Testis (tissue), 3 donors: ENCODE results near the gene UNC13D. TPM values are rescaled to one million over a fixed set of nuclear protein-coding genes. Genes with fewer than 3 reads are reported as not detected.
A peak's percentile ranks its signal among the peaks of the same experiment; 100 is the strongest.
"Not testable (repeated sequence)": the region's sequence is repeated elsewhere in the genome, so short reads cannot be mapped to it uniquely, and the experiment has no call there.

ENCODE experiments used
- DNase-seq: peaks from one replicate; pipeline ENCODE4 v3.0.0-alpha.2; 2019
- H3K27ac ChIP-seq, 2 donors: fragments of 200-600 bp; sonication (generic); one replicate each; pipeline ENCODE4 v1.5.1; 2019
- H3K27me3 ChIP-seq: fragments of 200-600 bp; sonication (generic); one replicate; pipeline ENCODE4 v1.5.1; 2019
- H3K36me3 ChIP-seq: fragments of 200-600 bp; sonication (generic); one replicate; pipeline ENCODE4 v1.5.1; 2017; ENCODE audit warnings: low read depth; ENCODE audit errors: missing control alignments
- H3K4me1 ChIP-seq: fragments of 200-600 bp; sonication (generic); one replicate; pipeline ENCODE4 v1.5.1; 2019
- H3K4me3 ChIP-seq, 2 donors: fragments of 200-600 bp; sonication (generic); one replicate each; pipeline ENCODE4 v1.5.1; 2017 to 2019
- H3K9me3 ChIP-seq: fragments of 200-600 bp; sonication (generic); one replicate; pipeline ENCODE4 v1.5.1; 2017
- POLR2A ChIP-seq: fragments of 450-650 bp; IDR thresholded peaks from one replicate; pipeline ENCODE4 v1.6.1; 2017; ENCODE audit warnings: antibody characterized with exemption, mild to moderate bottlenecking, moderate library complexity
- WGBS, 2 donors: methylation state at CpG; one replicate each; pipeline ENCODE4 v1.1.5; 2018; 5-methylcytosine and 5-hydroxymethylcytosine counted together
- intact Hi-C: fragments of 100-400 bp; cut with DNase I; formaldehyde crosslinking; loops from one replicate; pipeline ENCODE4 v1.15.1; 2023; ENCODE audit warnings: low total_unique reads
- polyA plus RNA-seq: library from polyadenylated mRNA; stranded (reverse); fragments of 350-450 nt; fragmentation: Illumina TruSeq; extraction: RNeasy Lipid Tissue Mini Kit (QIAGEN cat#74804); gene quantifications from one replicate; pipeline ENCODE4 v1.2.3, GENCODE V29; 2014; ENCODE audit warnings: low read depth, low replicate concordance; ENCODE audit not compliant: insufficient read depth
- total RNA-seq, 2 donors: library from RNA; depleted of rRNA; stranded (reverse); fragments of >200 nt; gene quantifications; one replicate each; pipeline ENCODE4 v1.2.3, GENCODE V29; 2016
- TF ChIP-seq, protein P1 (sequence below), 3 experiments: fragments of 450-650 bp in 2 of 3; fragments of 200-600 bp in 1 of 3; sonication (generic) in 1 of 3; IDR thresholded peaks; one replicate each; pipeline ENCODE4 v1.5.1; 2016 to 2019; ENCODE audit warnings: antibody characterized with exemption in 3 of 3, mild to moderate bottlenecking in 2 of 3, moderate library complexity in 1 of 3

UNC13D gene
- total and polyA plus RNA-seq, 3 donors from 2014 or later, result 10.2 to 20.4 (median 15.0) TPM

DNA sequence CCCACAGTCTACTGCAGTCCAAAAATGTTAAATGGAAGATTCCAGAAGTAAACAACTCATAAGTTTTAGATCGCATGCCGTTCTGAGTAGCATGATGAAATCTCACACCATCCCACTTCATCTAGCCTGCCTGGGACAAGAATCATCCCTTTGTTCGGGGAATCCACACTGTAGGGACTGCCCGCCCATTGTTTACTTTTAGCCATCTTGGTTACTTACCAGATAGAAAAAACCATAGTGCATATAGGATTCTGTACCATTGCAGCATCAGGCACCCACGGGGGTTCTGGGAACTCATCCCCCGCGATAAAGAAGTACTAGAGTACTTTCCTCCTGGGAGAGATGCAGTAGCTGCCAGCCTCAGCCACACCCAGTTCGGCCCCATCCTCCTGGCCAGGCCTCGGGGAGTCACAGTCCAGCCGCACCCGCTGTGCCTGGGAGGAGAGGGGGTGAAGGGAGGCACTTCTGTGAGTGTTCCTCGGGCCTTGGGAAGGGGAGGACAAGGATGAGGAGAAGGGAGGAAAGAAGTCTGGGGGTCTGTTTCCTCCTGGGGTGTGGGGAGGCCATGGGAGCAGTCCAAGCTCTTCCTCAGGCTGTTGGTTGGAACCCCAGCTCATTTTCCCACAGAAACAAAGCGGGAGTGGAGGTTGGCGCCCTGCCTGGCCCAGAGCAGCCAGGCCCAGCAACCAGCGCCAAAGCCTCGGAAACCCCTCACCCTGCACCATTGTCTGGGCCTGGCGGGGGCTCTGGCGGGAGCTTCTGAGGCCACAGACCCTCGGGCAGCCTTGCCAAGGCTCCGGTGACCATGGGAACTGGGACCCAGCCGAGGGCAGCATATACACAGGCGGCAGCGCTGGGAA lies 25.3 kb upstream of the UNC13D start:
- Histone ChIP-seq H3K4me3 (no peak overlapping the region), H3K36me3 (no peaks in the 10 kb centered on the region), H3K27ac (peak overlapping the region; percentile 73 to 90), H3K9me3 (no peaks in the 10 kb centered on the region), H3K27me3 (no peaks in the 10 kb centered on the region), H3K4me1 (peaks cover 59% of the 10 kb centered on the region)
- no peak for TF ChIP-seq POLR2A
- TF ChIP-seq, protein P1, sequence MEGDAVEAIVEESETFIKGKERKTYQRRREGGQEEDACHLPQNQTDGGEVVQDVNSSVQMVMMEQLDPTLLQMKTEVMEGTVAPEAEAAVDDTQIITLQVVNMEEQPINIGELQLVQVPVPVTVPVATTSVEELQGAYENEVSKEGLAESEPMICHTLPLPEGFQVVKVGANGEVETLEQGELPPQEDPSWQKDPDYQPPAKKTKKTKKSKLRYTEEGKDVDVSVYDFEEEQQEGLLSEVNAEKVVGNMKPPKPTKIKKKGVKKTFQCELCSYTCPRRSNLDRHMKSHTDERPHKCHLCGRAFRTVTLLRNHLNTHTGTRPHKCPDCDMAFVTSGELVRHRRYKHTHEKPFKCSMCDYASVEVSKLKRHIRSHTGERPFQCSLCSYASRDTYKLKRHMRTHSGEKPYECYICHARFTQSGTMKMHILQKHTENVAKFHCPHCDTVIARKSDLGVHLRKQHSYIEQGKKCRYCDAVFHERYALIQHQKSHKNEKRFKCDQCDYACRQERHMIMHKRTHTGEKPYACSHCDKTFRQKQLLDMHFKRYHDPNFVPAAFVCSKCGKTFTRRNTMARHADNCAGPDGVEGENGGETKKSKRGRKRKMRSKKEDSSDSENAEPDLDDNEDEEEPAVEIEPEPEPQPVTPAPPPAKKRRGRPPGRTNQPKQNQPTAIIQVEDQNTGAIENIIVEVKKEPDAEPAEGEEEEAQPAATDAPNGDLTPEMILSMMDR (IDR thresholded peaks at IDR 0.05), result no peak
- DNase-seq, result peak; percentile 67
- intact Hi-C loops, result no loop called here
- 47 to 53% methylated on average over 14 to 23 of the region's 23 CpGs for WGBS, 2 donors

DNA sequence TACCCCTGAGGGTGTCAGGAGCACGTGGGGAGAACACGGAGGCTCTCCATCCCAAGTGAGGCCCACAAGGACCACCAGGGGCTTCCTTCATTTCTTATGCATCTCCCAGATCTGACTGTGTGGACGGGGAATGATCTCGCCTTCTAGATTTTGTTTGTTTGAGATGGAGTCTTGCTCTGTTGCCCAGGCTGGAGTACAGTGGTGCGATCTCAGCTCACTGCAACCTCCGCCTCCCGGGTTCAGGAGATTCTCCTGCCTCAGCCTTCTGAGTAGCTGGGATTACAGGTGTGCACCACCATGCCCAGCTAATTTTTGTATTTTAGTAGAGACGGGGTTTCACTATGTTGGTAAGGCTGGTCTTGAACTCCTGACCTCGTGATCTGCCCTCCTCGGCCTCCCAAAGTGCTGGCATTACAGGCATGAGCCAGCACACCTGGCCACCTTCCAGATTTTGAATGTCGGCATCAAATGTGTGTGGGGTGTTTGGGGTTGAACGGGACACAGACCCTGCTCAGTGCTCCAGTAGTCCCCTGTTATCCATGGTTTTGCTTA lies 24.6 kb upstream of the UNC13D start:
- intact Hi-C loops, H3K4me3 ChIP-seq, H3K9me3 ChIP-seq, H3K27me3 ChIP-seq, H3K36me3 ChIP-seq, DNase-seq: not testable (repeated sequence)
- Histone ChIP-seq H3K27ac (peak overlapping the region; percentile 73 to 90), H3K4me1 (peaks cover 55% of the 10 kb centered on the region)
- 89 to 91% methylated on average over 6 to 12 of the region's 12 CpGs for WGBS, 2 donors

DNA sequence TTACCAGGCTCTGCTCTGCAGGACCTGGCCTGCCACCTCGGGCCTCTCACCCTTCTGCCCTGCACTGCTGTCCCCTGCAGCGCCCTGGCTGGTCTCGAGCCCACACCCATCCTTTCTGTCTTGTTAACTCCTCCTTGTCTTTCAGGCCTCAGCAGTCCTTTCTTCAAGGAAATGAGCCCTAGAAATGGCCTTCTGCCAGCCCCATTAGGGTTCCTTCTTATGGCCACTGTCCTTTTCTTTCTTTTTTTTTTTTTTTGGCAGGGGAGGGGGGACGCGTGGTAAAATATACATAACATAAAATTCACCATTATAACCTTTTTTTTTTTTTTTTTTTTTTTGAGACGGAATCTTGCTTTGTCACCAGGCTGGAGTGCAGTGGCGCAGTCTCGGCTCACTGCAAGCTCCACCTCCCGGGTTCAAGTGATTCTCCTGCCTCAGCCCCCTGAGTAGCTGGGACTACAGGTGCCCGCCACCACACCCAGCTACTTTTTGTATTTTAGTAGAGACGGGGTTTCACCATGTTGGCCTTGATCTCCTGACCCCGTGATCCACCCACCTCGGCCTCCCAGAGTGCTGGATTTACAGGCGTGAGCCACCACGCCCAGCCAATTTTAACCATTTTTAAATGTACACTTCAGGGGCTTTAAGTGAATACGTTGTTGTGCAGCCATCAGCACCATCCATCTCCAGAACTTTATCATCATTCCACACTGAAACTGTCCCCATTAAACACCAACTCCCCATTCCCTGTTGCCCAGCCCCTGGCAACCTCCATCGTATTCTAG lies 21.4 kb upstream of the UNC13D start:
- 81% methylated on average over 17 of the region's 17 CpGs for WGBS, 2 donors
- H3K4me1 ChIP-seq, result peaks cover 37% of the 10 kb centered on the region
- H3K27me3 ChIP-seq, DNase-seq, H3K4me3 ChIP-seq, intact Hi-C loops, H3K36me3 ChIP-seq, H3K9me3 ChIP-seq: not testable (repeated sequence)
- peak overlapping the region in 1 of 2 donors; percentile 30 for H3K27ac ChIP-seq

DNA sequence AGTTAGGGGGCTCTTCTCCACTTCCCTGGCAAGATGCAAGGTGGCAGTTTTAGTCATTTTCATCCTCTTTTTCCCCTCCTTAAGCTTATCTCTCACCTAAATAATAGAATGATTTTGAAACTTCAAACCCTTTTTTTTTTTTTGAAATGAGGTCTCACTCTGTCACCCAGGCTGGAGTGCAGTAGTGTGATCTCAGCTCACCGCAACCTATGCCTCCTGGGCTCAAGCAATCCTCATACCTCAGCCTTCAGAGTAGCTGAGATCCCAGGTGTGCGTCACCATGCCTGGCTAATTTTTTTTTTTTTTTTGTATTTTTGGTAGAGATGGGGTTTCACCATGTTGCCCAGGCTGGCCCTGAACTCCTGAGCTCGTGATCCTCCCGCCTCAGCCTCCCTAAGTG lies 20.7 kb upstream of the UNC13D start:
- H3K27me3 ChIP-seq, H3K9me3 ChIP-seq, DNase-seq, H3K36me3 ChIP-seq, H3K4me3 ChIP-seq, intact Hi-C loops: not testable (repeated sequence)
- H3K27ac ChIP-seq, result peak overlapping the region in 1 of 2 donors; percentile 53
- 80 to 86% methylated on average over 4 of the region's 4 CpGs for WGBS, 2 donors
- peaks cover 31% of the 10 kb centered on the region for H3K4me1 ChIP-seq

DNA sequence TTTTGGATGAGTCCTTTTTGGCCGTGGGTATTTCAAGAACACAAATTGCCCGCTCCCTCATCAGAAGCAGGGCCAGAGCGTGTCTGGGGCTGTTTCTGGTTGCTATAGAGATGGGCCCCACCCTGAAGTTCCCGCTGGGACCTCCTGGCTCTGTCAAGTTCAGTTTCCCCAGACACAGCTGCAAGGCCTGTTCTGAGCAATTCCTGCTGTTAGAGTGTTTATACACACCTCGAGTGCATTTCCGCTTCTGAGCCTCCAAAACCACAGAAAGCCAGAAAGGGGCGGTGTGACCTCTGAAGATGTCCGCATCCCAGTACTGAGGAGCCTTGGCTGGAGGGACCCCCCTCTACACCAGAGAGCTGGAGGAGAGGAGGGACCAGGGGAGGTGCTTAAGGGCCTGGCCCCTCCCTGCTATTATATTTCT lies 20.3 kb upstream of the UNC13D start:
- H3K36me3 ChIP-seq, result no peaks in the 10 kb centered on the region
- 37 to 47% methylated on average over 6 to 8 of the region's 8 CpGs for WGBS, 2 donors
- no peak overlapping the region for H3K4me3 ChIP-seq
- no peaks in the 10 kb centered on the region for H3K9me3 ChIP-seq
- TF ChIP-seq POLR2A, result no peak
- TF ChIP-seq, protein P1 (IDR thresholded peaks at IDR 0.05), result no peak
- peak; percentile 77 for DNase-seq
- H3K27ac ChIP-seq, result peak overlapping the region in 1 of 2 donors; percentile 53
- H3K4me1 ChIP-seq, result peaks cover 26% of the 10 kb centered on the region
- intact Hi-C loops, result no loop called here
- H3K27me3 ChIP-seq, result no peaks in the 10 kb centered on the region

DNA sequence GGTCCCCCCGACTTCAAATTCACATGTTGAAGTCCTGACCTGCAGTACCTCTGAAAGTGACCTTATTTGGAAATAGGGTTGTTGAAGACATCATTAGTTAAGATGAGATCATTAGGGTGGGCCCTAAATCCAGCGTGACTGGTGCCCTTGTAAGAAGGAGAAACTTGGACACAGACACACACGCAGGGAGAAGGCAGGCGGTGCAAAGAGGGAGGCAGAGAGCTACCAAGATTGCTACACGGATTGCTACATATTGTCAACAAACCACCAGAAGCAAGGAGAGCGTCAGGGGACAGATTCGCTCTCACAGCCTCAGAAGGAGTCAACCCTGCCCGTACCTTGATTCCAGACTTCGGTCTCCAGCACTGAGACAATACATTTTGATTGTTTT lies 17.7 kb upstream of the UNC13D start:
- no peaks in the 10 kb centered on the region for H3K36me3 ChIP-seq
- TF ChIP-seq POLR2A, result no peak
- TF ChIP-seq, protein P1 (IDR thresholded peaks at IDR 0.05), result no peak
- peak overlapping the region; percentile 39 to 66 for H3K27ac ChIP-seq
- no peaks in the 10 kb centered on the region for H3K9me3 ChIP-seq
- intact Hi-C loops, result no loop called here
- 65 to 75% methylated on average over 9 of the region's 9 CpGs for WGBS, 2 donors
- peaks cover 17% of the 10 kb centered on the region for H3K4me1 ChIP-seq
- DNase-seq, result peak; percentile 90
- no peak overlapping the region for H3K4me3 ChIP-seq
- no peaks in the 10 kb centered on the region for H3K27me3 ChIP-seq

DNA sequence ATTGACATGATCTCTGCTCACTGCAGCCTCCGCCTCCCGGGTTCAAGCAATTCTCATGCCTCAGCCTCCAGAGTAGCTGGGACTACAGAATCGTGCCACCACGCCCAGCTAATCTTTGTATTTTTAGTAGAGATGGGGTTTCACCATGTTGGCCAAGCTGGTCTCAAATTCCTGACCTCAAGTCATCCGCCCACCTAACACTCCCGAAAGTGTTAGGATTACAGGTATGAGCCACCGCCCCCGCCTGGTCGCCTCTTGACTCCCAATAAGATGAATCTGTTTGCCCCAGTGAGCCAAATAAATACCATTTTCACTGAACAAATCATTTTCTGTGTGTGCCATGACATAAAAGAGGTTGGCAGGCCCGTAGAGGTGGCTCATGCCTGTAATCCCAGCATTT lies 15.2 kb upstream of the UNC13D start:
- H3K27me3 ChIP-seq, H3K27ac ChIP-seq, H3K4me3 ChIP-seq, DNase-seq, intact Hi-C loops, H3K9me3 ChIP-seq, H3K36me3 ChIP-seq: not testable (repeated sequence)
- WGBS, 2 donors, result 87 to 96% methylated on average over 10 of the region's 10 CpGs
- peaks cover 17% of the 10 kb centered on the region for H3K4me1 ChIP-seq
